Muscle layer of duodenum (tissue), 2 donors: ENCODE measurements around the gene GAK.
"Not testable (repeated sequence)": the region's sequence is repeated elsewhere in the genome, so short reads cannot be mapped to it uniquely, and the experiment has no call there.

Source experiments
- H3K27ac ChIP-seq: one replicate; pipeline ENCODE4 v1.7.0; 2013; ENCODE audit warnings: mild to moderate bottlenecking, low read length
- H3K27me3 ChIP-seq: one replicate; pipeline ENCODE4 v1.7.0; 2013; ENCODE audit warnings: low read depth, mild to moderate bottlenecking, control low read depth, low read length
- H3K36me3 ChIP-seq, 2 donors: one replicate each; pipeline ENCODE4 v1.7.0; 2013; ENCODE audit warnings: low read length in 2 of 2, control low read depth in 1 of 2, mild to moderate bottlenecking in 1 of 2; ENCODE audit not compliant: insufficient read depth in 2 of 2, control insufficient read depth in 1 of 2
- H3K4me1 ChIP-seq, 2 donors: one replicate each; pipeline ENCODE4 v1.7.0; 2013; ENCODE audit warnings: low read length in 2 of 2, mild to moderate bottlenecking in 2 of 2, control low read depth in 1 of 2, moderate library complexity in 1 of 2; ENCODE audit not compliant: insufficient read depth in 2 of 2, control insufficient read depth in 1 of 2
- H3K4me3 ChIP-seq, 2 donors: one replicate each; pipeline ENCODE4 v1.7.0; 2013; ENCODE audit warnings: low read length in 2 of 2, low read depth in 1 of 2, mild to moderate bottlenecking in 1 of 2
- H3K9me3 ChIP-seq, 2 donors: one replicate each; pipeline ENCODE4 v1.7.0; 2013; ENCODE audit warnings: low read length in 2 of 2, control low read depth in 1 of 2, mild to moderate bottlenecking in 1 of 2; ENCODE audit not compliant: control insufficient read depth in 1 of 2
- donor health status: healthy.

The GAK gene

DNA sequence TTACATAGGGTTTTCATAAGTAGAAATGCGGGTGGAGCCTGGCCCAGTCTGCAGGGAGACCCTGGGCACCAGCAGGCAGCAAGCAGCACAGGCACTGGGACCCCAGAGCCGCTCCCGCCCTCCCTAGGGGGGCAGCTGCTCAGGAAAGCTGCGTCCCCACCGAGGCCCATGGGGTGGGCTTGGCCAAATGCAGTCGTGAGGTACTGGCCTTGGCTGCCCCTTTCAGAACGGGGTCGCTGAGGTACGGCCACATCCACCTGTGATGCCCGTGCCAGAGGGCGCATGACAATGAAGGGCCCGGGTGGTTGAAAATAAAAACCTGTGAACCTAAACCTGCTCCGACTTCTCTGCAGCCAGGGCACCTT, 16.8 kb upstream of the GAK start:
- no peaks in the 10 kb centered on the region for H3K27me3 ChIP-seq
- H3K4me3 ChIP-seq: no peak overlapping the region
- peaks cover 0 to 12% of the 10 kb centered on the region in 2 donors for H3K36me3 ChIP-seq
- no peaks in the 10 kb centered on the region for H3K4me1 ChIP-seq
- H3K27ac ChIP-seq: no peak overlapping the region
- no peaks in the 10 kb centered on the region for H3K9me3 ChIP-seq

- Histone ChIP-seq H3K27ac (no peak overlapping the region), H3K9me3 (no peaks in the 10 kb centered on the region), H3K27me3 (no peaks in the 10 kb centered on the region), H3K36me3 (peaks cover 0 to 6% of the 10 kb centered on the region in 2 donors), H3K4me1 (no peaks in the 10 kb centered on the region), H3K4me3 (no peak overlapping the region)
Measured at GRCh38 chr4:948101-948935, 16.2 kb upstream of the GAK start.

GRCh38 chr4:947491-947971, 15.4 kb upstream of the GAK start:
- Histone ChIP-seq H3K4me1 (no peaks in the 10 kb centered on the region), H3K27me3 (no peaks in the 10 kb centered on the region), H3K9me3 (no peaks in the 10 kb centered on the region), H3K36me3 (no peaks in the 10 kb centered on the region), H3K27ac (no peak overlapping the region), H3K4me3 (no peak overlapping the region)

- Histone ChIP-seq H3K4me1 (no peaks in the 10 kb centered on the region), H3K9me3 (no peaks in the 10 kb centered on the region), H3K27ac (no peak overlapping the region), H3K4me3 (no peak overlapping the region), H3K36me3 (no peaks in the 10 kb centered on the region), H3K27me3 (no peaks in the 10 kb centered on the region)
Measured at GRCh38 chr4:946517-947471, 14.7 kb upstream of the GAK start.

- Histone ChIP-seq H3K27ac (no peak overlapping the region), H3K27me3 (no peaks in the 10 kb centered on the region), H3K4me3 (no peak overlapping the region), H3K9me3 (no peaks in the 10 kb centered on the region), H3K36me3 (no peaks in the 10 kb centered on the region), H3K4me1 (no peaks in the 10 kb centered on the region)
Measured at GRCh38 chr4:946103-946450, 14.0 kb upstream of the GAK start.

- no peak overlapping the region for H3K27ac ChIP-seq
- no peaks in the 10 kb centered on the region for H3K36me3 ChIP-seq
- H3K9me3 ChIP-seq: no peaks in the 10 kb centered on the region
- no peaks in the 10 kb centered on the region for H3K27me3 ChIP-seq
- H3K4me1 ChIP-seq: no peaks in the 10 kb centered on the region
- no peak overlapping the region for H3K4me3 ChIP-seq
Measured at GRCh38 chr4:945274-946102, 13.4 kb upstream of the GAK start.

DNA sequence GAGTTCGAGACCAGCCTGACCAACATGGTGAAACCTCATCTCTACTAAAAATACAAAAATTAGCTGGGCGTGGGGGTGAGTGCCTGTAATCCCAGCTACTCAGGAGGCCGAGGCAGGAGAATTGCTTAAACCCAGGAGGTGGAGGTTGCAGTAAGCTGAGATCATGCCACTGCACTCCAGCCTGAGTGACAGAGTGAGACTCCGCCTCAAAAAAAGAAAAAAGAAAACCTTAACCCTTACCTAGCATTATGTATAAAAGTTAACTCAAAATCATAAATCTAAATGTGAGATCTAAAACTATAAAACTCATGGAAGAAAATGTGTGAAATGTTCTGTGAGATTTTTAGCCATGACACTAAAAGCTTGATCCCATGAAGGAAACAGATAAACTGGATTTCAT, 7.4 kb upstream of the GAK start:
- H3K27me3 ChIP-seq, H3K4me3 ChIP-seq, H3K9me3 ChIP-seq, H3K4me1 ChIP-seq, H3K27ac ChIP-seq, H3K36me3 ChIP-seq: not testable (repeated sequence)

- Histone ChIP-seq H3K36me3 (no peaks in the 10 kb centered on the region), H3K4me3 (peak overlapping the region; percentile 98 to 99), H3K27ac (peak overlapping the region; percentile 93), H3K9me3 (no peaks in the 10 kb centered on the region), H3K27me3 (no peaks in the 10 kb centered on the region), H3K4me1 (peaks cover 10 to 29% of the 10 kb centered on the region in 2 donors)
Measured at GRCh38 chr4:932713-933070, 576 bp upstream of the GAK start.

GRCh38 chr4:931194-931959, 739 bp downstream of the GAK start:
- H3K4me1 ChIP-seq: peaks cover 10 to 29% of the 10 kb centered on the region in 2 donors

DNA sequence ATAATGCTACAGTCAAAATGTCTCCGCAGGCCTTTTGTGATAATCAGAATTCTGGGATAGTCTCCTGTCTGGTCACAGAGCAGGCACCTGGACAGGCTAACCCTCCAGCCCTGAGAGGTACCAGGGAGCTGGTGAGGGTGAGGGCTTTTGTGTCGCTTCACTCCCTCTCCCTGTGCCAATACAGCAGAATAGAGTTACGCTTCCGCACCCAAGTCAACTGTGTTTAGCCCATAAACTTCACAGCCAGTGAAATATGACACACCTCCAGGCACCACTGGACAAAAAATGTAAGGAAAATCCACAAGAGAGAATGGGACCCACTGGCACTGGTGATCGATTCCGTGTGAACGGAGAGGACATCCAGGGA, 1.3 kb downstream of the GAK start:
- Histone ChIP-seq H3K4me1 (peaks cover 10 to 29% of the 10 kb centered on the region in 2 donors), H3K9me3 (no peaks in the 10 kb centered on the region), H3K36me3 (no peaks in the 10 kb centered on the region), H3K27me3 (no peaks in the 10 kb centered on the region), H3K27ac (peak overlapping the region; percentile 74), H3K4me3 (peak overlapping the region; percentile 98 to 99)

More at GRCh38 chr4:931194-931959, 739 bp downstream of the GAK start:
- Histone ChIP-seq H3K4me3 (peak overlapping the region; percentile 98 to 99), H3K27me3 (no peaks in the 10 kb centered on the region), H3K9me3 (no peaks in the 10 kb centered on the region), H3K36me3 (no peaks in the 10 kb centered on the region), H3K27ac (peak overlapping the region; percentile 74)
